SK-N-SH treated with all-trans-retinoic acid at 6 μM for 48 hours (cell line): ENCODE measurements around the gene ZSWIM2.

Experiments used
- BACH2 ChIP-seq: fragments of 250-450 bp; sonication (Bioruptor Pico); IDR thresholded peaks from 2 replicates; pipeline ENCODE4 v1.9.0; 2021; ENCODE audit warnings: mild to moderate bottlenecking, borderline replicate concordance
- GLIS3 ChIP-seq: fragments of 250-450 bp; sonication (Bioruptor Pico); IDR thresholded peaks from 2 replicates; pipeline ENCODE4 v1.5.0; 2020; ENCODE audit warnings: mild to moderate bottlenecking, moderate library complexity

- TF ChIP-seq GLIS3 (CRISPR knock-in tag) (no peak), BACH2 (no peak)
Observed at GRCh38 chr2:186871881-186872280, 22.9 kb upstream of the ZSWIM2 start.
